ENCODE results near the gene REEP1.
"Not testable (repeated sequence)": the region's sequence is repeated elsewhere in the genome, so short reads cannot be mapped to it uniquely, and the experiment has no call there.

Gene REEP1

GRCh38 chr2:86283411-86284030, 53.9 kb downstream of the REEP1 start:
- DNase-seq (ENCODE audit: low read depth in 2 of 2): no peak

GRCh38 chr2:86281066-86281700, 56.2 kb downstream of the REEP1 start:
- DNase-seq (ENCODE audit: low read depth in 2 of 2): no peak

DNA sequence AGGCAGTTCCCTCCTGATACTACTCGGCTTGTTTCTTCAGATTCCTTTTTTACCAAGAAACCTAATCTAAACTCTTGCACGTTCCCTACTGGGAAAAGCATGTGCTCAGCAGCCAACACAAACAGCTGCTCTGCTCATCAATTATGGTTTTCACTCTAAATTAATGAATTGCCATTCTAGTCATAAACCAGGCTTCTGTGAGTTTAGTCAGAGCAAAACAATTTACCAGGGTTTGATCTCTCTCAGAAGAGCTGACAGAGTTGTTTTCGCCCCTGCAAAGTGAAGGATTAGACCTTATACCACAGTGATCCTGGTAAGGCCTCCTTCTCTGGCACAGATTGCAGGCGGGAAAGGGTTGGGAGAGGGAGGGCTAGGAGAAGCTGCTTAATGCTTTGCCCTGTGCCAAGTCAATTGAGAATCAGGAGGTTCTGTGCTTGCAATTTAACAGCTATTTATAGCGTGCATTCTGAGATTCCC, 57.2 kb downstream of the REEP1 start:
- no peak for DNase-seq (ENCODE audit: low read depth in 2 of 2)

- DNase-seq (ENCODE audit: low read depth in 2 of 2): no peak
Measured at GRCh38 chr2:86275962-86276361, 61.5 kb downstream of the REEP1 start.

GRCh38 chr2:86275384-86275799, 62.0 kb downstream of the REEP1 start:
- no peak for DNase-seq (ENCODE audit: low read depth in 2 of 2)

DNA sequence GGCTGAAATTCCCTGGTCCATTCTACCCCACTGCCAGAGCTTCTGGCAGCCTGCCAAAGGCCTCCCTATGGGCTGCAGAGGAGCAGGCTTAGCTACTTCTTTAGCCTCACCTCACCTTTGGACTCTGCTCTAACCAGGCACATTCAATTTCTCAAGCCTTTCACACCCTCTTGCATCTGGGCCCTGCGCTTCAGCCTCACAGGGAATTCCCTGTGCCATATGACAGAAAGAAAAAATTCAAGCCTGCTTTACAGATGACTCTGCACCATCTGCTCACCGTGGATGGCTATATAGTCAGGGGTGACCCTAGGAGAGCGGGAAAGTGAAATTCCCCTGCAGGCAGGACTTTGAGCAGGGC, 62.5 kb downstream of the REEP1 start:
- DNase-seq (ENCODE audit: low read depth in 2 of 2): no peak

- no peak for DNase-seq (ENCODE audit: low read depth in 2 of 2)
Measured at GRCh38 chr2:86274265-86274917, 63.0 kb downstream of the REEP1 start.

- no peak for DNase-seq (ENCODE audit: low read depth in 2 of 2)
Measured at GRCh38 chr2:86272111-86272510, 65.3 kb downstream of the REEP1 start.

DNA sequence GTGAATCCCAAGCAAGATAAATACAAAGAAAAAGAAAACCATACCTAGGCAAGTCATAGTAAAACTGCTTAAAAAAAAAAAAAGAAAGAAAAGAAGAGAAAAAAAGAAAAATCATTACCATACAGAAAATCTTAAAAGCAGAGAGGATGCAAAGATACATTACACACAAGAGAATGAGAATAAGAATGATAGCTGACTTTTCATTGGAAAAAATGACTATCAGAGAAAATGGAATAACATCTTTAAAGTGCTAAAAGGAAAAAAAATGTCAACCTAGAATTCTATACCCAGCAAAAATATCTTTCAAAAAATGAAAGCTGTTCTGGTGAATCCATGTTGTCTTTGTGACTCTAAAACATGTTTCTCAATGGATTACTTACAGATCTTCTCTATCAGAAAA, 66.2 kb downstream of the REEP1 start:
- no peak for DNase-seq (ENCODE audit: low read depth in 2 of 2)

- DNase-seq (ENCODE audit: low read depth in 2 of 2): no peak
Measured at GRCh38 chr2:86263956-86264355, 73.5 kb downstream of the REEP1 start.

- DNase-seq (ENCODE audit: low read depth in 2 of 2): no peak
Measured at GRCh38 chr2:86260978-86261377, 76.4 kb downstream of the REEP1 start.

DNA sequence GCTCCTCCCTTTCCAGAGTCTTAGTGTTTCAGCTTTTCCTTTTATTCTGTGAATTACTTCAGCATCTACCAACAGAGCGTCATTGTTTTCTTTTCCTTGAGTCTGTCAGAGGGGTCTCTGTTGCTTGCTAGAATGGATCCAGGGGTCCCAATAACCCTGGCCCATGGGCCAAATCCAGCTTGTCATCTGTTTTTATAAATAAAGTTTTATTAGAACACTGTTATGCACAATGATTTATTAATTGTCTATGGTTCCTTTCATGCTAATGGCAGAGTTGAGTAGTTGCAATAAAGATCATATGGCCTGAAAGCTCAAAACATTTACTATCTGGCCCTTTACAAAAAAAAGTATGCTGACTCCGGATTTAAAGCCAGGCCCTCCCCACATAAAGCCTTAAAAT, 79.3 kb downstream of the REEP1 start:
- DNase-seq (ENCODE audit: low read depth in 2 of 2): no peak

- DNase-seq (ENCODE audit: low read depth in 2 of 2): no peak
Measured at GRCh38 chr2:86256982-86257381, 80.4 kb downstream of the REEP1 start.

DNA sequence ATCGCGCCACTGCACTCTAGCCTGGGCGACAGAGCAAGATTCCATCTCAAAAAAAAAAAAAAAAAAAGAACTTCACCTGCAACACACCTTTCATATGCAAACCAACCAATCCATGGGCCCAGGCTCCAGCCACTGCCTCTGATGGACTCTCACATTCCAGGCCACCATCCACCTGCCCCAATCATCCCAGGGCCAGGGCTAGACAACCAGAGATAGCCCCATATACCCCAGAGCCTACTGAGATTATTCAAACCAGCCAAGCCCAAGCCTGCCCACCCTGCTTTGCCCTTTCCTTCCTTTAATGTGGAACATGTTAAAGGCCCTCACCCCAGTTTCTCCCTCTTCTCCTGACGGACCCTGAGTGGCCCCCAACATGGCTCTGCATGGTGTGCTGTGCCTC, 81.1 kb downstream of the REEP1 start:
- no peak for DNase-seq (ENCODE audit: low read depth in 2 of 2)

- DNase-seq (ENCODE audit: low read depth in 2 of 2): no peak
Measured at GRCh38 chr2:86254576-86255538, 82.6 kb downstream of the REEP1 start.

GRCh38 chr2:86253424-86253823, 84.0 kb downstream of the REEP1 start:
- no peak for DNase-seq (ENCODE audit: low read depth in 2 of 2)

- no peak for DNase-seq (ENCODE audit: low read depth in 2 of 2)
Measured at GRCh38 chr2:86251840-86252266, 85.6 kb downstream of the REEP1 start.

GRCh38 chr2:86249579-86250391, 87.6 kb downstream of the REEP1 start:
- no peak for DNase-seq (ENCODE audit: low read depth in 2 of 2)

GRCh38 chr2:86249176-86249575, 88.2 kb downstream of the REEP1 start:
- DNase-seq (ENCODE audit: low read depth in 2 of 2): no peak

DNA sequence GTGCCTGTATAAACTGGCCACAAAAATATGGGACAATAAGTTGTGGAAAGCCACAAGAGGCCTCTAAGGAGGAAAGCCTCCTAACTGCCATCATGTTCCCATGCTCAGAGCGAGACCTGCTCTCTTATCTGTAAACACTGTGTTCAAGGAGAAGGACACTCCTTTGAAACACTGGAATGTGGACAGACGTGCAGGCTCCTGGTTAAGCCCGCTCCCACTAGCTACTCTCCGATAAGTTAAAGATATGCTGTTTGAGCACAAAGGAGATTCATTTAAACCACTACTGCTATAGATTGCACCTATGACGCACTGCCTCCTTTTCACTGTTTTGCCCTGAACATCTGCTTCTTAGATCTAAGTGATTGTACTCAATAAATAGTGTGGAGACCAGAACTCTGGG, 92.2 kb downstream of the REEP1 start:
- DNase-seq (ENCODE audit: low read depth in 2 of 2): not testable (repeated sequence)

DNA sequence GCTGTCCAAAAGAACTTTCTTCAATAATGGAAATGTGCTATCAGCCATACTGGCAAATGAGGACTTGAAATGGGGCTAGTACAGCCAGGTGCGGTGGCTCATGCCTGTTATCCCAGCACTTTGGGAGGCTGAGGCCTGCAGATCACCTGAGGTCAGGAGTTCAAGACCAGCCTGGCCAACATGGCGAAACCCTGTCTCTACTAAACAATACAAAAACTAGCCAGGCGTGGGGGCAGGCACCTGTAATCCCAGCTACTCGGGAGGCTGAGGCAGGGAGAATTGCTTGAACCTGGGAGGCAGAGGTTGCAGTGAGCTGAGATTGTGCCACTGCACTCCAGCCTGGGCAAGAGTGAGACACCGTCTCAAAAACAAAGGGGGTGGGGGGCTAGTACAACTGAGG, 92.6 kb downstream of the REEP1 start:
- DNase-seq (ENCODE audit: low read depth in 2 of 2): not testable (repeated sequence)

All from activated CD4-positive, alpha-beta T cell treated with anti-CD3 and anti-CD28 coated beads for 24 hours (primary cell).